Liver (tissue), 9 donors: Measurements from ENCODE around the gene UBR4. TPM values are rescaled to one million over a fixed set of nuclear protein-coding genes. Genes with fewer than 3 reads are reported as not detected.

Source experiments
- DNase-seq: peaks from one replicate; pipeline ENCODE4 v3.0.0-alpha.2; 2017; ENCODE audit warnings: low spot score
- H3K27ac ChIP-seq, 2 donors: one replicate each; pipeline ENCODE4 v1.7.0; 2013; ENCODE audit warnings: inconsistent platforms in 2 of 2, low read length in 2 of 2, control low read depth in 1 of 2, low read depth in 1 of 2, mild to moderate bottlenecking in 1 of 2
- H3K27me3 ChIP-seq, 4 donors: one replicate each; pipeline versions ENCODE4 v1.6.1 to v1.7.0; 2013; ENCODE audit warnings: low read length in 3 of 4, inconsistent platforms in 1 of 4, mild to moderate bottlenecking in 1 of 4, moderate library complexity in 1 of 4; ENCODE audit not compliant: control insufficient read depth in 4 of 4, insufficient read depth in 4 of 4
- H3K36me3 ChIP-seq, 4 donors: one replicate each; pipeline versions ENCODE4 v1.6.1 to v1.7.0; 2013; ENCODE audit warnings: low read length in 3 of 4, mild to moderate bottlenecking in 3 of 4, low read depth in 1 of 4, moderate library complexity in 1 of 4; ENCODE audit not compliant: control insufficient read depth in 4 of 4, insufficient read depth in 3 of 4
- H3K4me1 ChIP-seq, 4 donors: one replicate each; pipeline versions ENCODE4 v1.6.1 to v1.7.0; 2013; ENCODE audit warnings: low read length in 3 of 4, mild to moderate bottlenecking in 3 of 4, moderate library complexity in 1 of 4; ENCODE audit not compliant: control insufficient read depth in 4 of 4, insufficient read depth in 4 of 4
- H3K4me3 ChIP-seq, 3 donors: one replicate each; pipeline versions ENCODE4 v1.6.1 to v1.7.0; 2013; ENCODE audit warnings: low read length in 3 of 3, control low read depth in 1 of 3, low read depth in 1 of 3, mild to moderate bottlenecking in 1 of 3
- H3K9ac ChIP-seq, 2 donors: one replicate each; pipeline ENCODE4 v1.7.0; 2013; ENCODE audit warnings: low read length in 2 of 2, mild to moderate bottlenecking in 2 of 2, moderate library complexity in 2 of 2, control low read depth in 1 of 2, low read depth in 1 of 2
- H3K9me3 ChIP-seq, 4 donors: one replicate each; pipeline versions ENCODE4 v1.6.1 to v1.7.0; 2013; ENCODE audit warnings: low read length in 3 of 4; ENCODE audit not compliant: control insufficient read depth in 4 of 4
- EGR1 ChIP-seq, 2 donors: IDR thresholded peaks; 2 replicates each; pipeline ENCODE4 v1.6.1; 2016 to 2018; ENCODE audit warnings: antibody characterized with exemption in 2 of 2, low read depth in 2 of 2
- FOXA1 ChIP-seq: IDR thresholded peaks from 2 replicates; pipeline ENCODE4 v1.6.1; 2016; ENCODE audit warnings: antibody characterized with exemption
- FOXA2 ChIP-seq: IDR thresholded peaks from 2 replicates; pipeline ENCODE4 v1.6.1; 2016; ENCODE audit warnings: antibody characterized with exemption
- GABPA ChIP-seq, 2 donors: IDR thresholded peaks in 1 of 2; conservative IDR thresholded peaks in 1 of 2; 2 replicates each; pipeline ENCODE4 v1.6.1; 2016; ENCODE audit warnings: antibody characterized with exemption in 2 of 2, mild to moderate bottlenecking in 1 of 2, moderate library complexity in 1 of 2
- HNF4A ChIP-seq, 2 donors: conservative IDR thresholded peaks; 2 replicates each; pipeline ENCODE4 v1.6.1; 2016; ENCODE audit warnings: antibody characterized with exemption in 2 of 2, mild to moderate bottlenecking in 2 of 2
- HNF4G ChIP-seq: IDR thresholded peaks from 2 replicates; pipeline ENCODE4 v1.6.1; 2016; ENCODE audit warnings: antibody characterized with exemption
- JUND ChIP-seq, 2 donors: IDR thresholded peaks; 2 replicates each; pipeline ENCODE4 v1.6.1; 2016; ENCODE audit warnings: antibody characterized with exemption in 2 of 2
- MAX ChIP-seq: IDR thresholded peaks from 2 replicates; pipeline ENCODE4 v1.6.1; 2016; ENCODE audit warnings: antibody characterized with exemption
- RAD21 ChIP-seq, 2 donors: IDR thresholded peaks; 2 replicates each; pipeline ENCODE4 v1.6.1; 2016; ENCODE audit warnings: antibody characterized with exemption in 2 of 2, mild to moderate bottlenecking in 2 of 2
- RXRA ChIP-seq, 2 donors: IDR thresholded peaks; 2 replicates each; pipeline ENCODE4 v1.6.1; 2017 to 2018; ENCODE audit warnings: antibody characterized with exemption in 2 of 2, mild to moderate bottlenecking in 1 of 2
- SP1 ChIP-seq: IDR thresholded peaks from 2 replicates; pipeline ENCODE4 v1.6.1; 2018; ENCODE audit warnings: antibody characterized with exemption, mild to moderate bottlenecking
- TAF1 ChIP-seq: conservative IDR thresholded peaks from 2 replicates; pipeline ENCODE4 v1.6.1; 2016; ENCODE audit warnings: antibody characterized with exemption, mild to moderate bottlenecking
- YY1 ChIP-seq: IDR thresholded peaks from 2 replicates; pipeline ENCODE4 v1.6.1; 2016; ENCODE audit warnings: antibody characterized with exemption, mild to moderate bottlenecking
- WGBS: extraction: QIAGEN DNeasy Blood & Tissue Kit; methylation state at CpG from one replicate; pipeline ENCODE4 v1.1.7; 2013; 5-methylcytosine and 5-hydroxymethylcytosine counted together
- polyA plus RNA-seq, 2 donors: library from polyadenylated mRNA; stranded (reverse) in 1 of 2; unstranded in 1 of 2; fragments of 200-250 nt in 1 of 2; fragments of >200 nt in 1 of 2; fragmentation: Nextera tagmentation in 1 of 2; extraction: Ambion mirVana in 1 of 2; gene quantifications; one replicate each; pipeline versions ENCODE4 v1.2.1 to v1.2.3, GENCODE V29; 2013 to 2015
- total RNA-seq, 2 donors: library from RNA; depleted of rRNA; stranded (reverse); fragments of >200 nt; gene quantifications; one replicate each; pipeline ENCODE4 v1.2.3, GENCODE V29; 2014
- TF ChIP-seq, protein P1 (sequence below): IDR thresholded peaks from 2 replicates; pipeline ENCODE4 v1.6.1; 2016; ENCODE audit warnings: antibody characterized with exemption
- TF ChIP-seq, protein P2 (sequence below): IDR thresholded peaks from 2 replicates; pipeline ENCODE4 v1.6.1; 2016; ENCODE audit warnings: antibody characterized with exemption, mild to moderate bottlenecking
- TF ChIP-seq, protein P3 (sequence below): fragments of 150-350 bp; IDR thresholded peaks from 2 replicates; pipeline ENCODE4 v1.5.1; 2017; ENCODE audit warnings: improper control_type of control experiment, low read depth, low read length; ENCODE audit not compliant: missing input control
- donor health status: healthy.
- donor health status: healthy.
- donor health status: healthy.
- donor health status: healthy.
- donor health status: healthy.

The UBR4 gene
- total and polyA plus RNA-seq, 4 donors = 45.4 to 156 (median 86.9) TPM

DNA sequence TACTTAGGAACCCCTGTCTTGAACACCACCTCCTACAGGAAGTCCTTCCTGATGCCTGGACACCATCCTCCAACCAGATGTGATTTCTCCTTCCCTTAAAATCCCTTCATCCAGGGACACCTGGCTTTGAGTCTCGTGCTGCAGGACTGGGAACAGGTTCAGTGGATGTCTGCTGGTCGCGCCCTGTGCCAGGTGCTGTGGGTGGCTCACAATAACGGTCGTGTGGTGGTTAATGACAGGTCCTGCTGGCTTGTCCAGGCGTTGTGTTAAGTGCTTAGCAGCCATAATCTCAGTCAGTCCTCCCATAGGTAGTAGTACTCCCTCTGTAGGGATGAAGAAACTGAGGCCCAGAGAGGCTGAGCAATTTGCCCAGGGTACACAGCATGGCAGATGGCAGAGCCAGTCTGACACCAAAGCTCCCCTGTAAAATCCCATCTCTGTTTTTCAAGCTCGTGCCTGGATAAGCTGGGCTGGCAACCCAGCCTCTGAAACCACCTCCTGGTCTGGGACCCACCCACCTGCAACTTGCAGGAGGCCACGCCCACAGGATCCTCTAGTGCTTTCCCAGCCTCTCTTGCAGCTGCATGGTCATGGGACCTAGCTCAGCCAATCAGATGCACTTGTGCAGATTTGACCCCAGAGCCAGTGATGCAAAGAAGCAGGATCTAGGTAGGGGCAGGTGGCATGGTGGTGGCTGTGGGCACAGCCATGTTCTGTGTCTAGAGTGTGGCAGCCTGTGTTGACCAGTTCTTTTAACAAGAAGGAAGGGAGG lies 147.6 kb downstream of the UBR4 start:
- H3K4me3 ChIP-seq = no peak overlapping the region
- no peak for DNase-seq
- no peak overlapping the region for H3K27ac ChIP-seq
- H3K9ac ChIP-seq = no peak overlapping the region
- no peaks in the 10 kb centered on the region for H3K27me3 ChIP-seq
- TF ChIP-seq FOXA1 (no peak), JUND (IDR thresholded peaks at IDR 0.05) (no peak), HNF4G (no peak), GABPA (IDR thresholded peaks at IDR 0.05 in 1 of 2, conservative IDR thresholded peaks at IDR 0.05 in 1 of 2) (no peak), SP1 (no peak), FOXA2 (no peak)
- H3K4me1 ChIP-seq = peaks cover 13 to 34% (median 24%) of the 10 kb centered on the region in 4 donors
- H3K36me3 ChIP-seq = no peaks in the 10 kb centered on the region
- H3K9me3 ChIP-seq = no peaks in the 10 kb centered on the region
- 79% methylated on average over 8 of the region's 8 CpGs for WGBS

- Histone ChIP-seq H3K36me3 (no peaks in the 10 kb centered on the region), H3K4me1 (peaks cover 6 to 28% (median 20%) of the 10 kb centered on the region in 4 donors), H3K4me3 (no peak overlapping the region), H3K9ac (no peak overlapping the region), H3K27me3 (no peaks in the 10 kb centered on the region), H3K9me3 (no peaks in the 10 kb centered on the region), H3K27ac (no peak overlapping the region)
- TF ChIP-seq HNF4A (conservative IDR thresholded peaks at IDR 0.05) (no peak), JUND (IDR thresholded peaks at IDR 0.05) (no peak), MAX (no peak), HNF4G (no peak)
- 95% methylated on average over 2 of the region's 2 CpGs for WGBS
- no peak for DNase-seq
These were observed 148.3 kb downstream of the UBR4 start for GRCh38 chr1:19061798-19062197.

DNA sequence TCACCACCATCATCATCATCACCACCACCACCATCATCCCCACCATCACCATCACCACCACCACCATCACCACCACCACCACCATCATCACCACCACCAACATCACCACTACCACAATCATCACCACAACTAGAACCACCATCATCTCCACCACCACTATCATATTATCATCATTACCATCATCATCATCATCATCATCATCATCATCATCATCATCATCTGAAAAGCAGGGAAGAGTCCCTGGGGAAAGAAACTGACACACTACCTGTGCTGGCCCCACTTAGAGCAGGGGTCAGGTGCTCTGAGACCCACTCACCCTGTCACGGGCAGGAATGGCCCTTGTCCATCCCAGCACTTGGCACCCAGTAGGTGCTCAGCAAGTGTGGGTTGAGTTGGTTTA lies 148.7 kb downstream of the UBR4 start:
- Histone ChIP-seq H3K9ac (no peak overlapping the region), H3K4me1 (peaks cover 5 to 24% (median 18%) of the 10 kb centered on the region in 4 donors), H3K27ac (no peak overlapping the region), H3K4me3 (no peak overlapping the region), H3K36me3 (no peaks in the 10 kb centered on the region), H3K9me3 (no peaks in the 10 kb centered on the region), H3K27me3 (no peaks in the 10 kb centered on the region)
- WGBS = 96% methylated on average over 1 of the region's 1 CpG
- no peak for DNase-seq
- TF ChIP-seq RAD21 (IDR thresholded peaks at IDR 0.05) (no peak), HNF4G (no peak), FOXA1 (no peak), GABPA (IDR thresholded peaks at IDR 0.05 in 1 of 2, conservative IDR thresholded peaks at IDR 0.05 in 1 of 2) (no peak), HNF4A (conservative IDR thresholded peaks at IDR 0.05) (no peak), TAF1 (no peak), MAX (no peak), RXRA (IDR thresholded peaks at IDR 0.05) (no peak), YY1 (no peak), EGR1 (IDR thresholded peaks at IDR 0.05; ENCODE audit: low read depth in 2 of 2) (no peak)
- TF ChIP-seq, protein P1, sequence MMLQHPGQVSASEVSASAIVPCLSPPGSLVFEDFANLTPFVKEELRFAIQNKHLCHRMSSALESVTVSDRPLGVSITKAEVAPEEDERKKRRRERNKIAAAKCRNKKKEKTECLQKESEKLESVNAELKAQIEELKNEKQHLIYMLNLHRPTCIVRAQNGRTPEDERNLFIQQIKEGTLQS = no peak
- TF ChIP-seq, protein P2, sequence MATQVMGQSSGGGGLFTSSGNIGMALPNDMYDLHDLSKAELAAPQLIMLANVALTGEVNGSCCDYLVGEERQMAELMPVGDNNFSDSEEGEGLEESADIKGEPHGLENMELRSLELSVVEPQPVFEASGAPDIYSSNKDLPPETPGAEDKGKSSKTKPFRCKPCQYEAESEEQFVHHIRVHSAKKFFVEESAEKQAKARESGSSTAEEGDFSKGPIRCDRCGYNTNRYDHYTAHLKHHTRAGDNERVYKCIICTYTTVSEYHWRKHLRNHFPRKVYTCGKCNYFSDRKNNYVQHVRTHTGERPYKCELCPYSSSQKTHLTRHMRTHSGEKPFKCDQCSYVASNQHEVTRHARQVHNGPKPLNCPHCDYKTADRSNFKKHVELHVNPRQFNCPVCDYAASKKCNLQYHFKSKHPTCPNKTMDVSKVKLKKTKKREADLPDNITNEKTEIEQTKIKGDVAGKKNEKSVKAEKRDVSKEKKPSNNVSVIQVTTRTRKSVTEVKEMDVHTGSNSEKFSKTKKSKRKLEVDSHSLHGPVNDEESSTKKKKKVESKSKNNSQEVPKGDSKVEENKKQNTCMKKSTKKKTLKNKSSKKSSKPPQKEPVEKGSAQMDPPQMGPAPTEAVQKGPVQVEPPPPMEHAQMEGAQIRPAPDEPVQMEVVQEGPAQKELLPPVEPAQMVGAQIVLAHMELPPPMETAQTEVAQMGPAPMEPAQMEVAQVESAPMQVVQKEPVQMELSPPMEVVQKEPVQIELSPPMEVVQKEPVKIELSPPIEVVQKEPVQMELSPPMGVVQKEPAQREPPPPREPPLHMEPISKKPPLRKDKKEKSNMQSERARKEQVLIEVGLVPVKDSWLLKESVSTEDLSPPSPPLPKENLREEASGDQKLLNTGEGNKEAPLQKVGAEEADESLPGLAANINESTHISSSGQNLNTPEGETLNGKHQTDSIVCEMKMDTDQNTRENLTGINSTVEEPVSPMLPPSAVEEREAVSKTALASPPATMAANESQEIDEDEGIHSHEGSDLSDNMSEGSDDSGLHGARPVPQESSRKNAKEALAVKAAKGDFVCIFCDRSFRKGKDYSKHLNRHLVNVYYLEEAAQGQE = no peak
- TF ChIP-seq, protein P3, sequence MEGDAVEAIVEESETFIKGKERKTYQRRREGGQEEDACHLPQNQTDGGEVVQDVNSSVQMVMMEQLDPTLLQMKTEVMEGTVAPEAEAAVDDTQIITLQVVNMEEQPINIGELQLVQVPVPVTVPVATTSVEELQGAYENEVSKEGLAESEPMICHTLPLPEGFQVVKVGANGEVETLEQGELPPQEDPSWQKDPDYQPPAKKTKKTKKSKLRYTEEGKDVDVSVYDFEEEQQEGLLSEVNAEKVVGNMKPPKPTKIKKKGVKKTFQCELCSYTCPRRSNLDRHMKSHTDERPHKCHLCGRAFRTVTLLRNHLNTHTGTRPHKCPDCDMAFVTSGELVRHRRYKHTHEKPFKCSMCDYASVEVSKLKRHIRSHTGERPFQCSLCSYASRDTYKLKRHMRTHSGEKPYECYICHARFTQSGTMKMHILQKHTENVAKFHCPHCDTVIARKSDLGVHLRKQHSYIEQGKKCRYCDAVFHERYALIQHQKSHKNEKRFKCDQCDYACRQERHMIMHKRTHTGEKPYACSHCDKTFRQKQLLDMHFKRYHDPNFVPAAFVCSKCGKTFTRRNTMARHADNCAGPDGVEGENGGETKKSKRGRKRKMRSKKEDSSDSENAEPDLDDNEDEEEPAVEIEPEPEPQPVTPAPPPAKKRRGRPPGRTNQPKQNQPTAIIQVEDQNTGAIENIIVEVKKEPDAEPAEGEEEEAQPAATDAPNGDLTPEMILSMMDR = no peak
